H9 (cell line): Measurements from ENCODE around the gene PTPRJ. TPM values are rescaled to one million over a fixed set of nuclear protein-coding genes. Genes with fewer than 3 reads are reported as not detected.

Experiments
- DNase-seq: peaks from one replicate; pipeline ENCODE4 v3.0.0-alpha.2; 2017
- H2AFZ ChIP-seq: one replicate; pipeline ENCODE4 v1.6.1; 2013; ENCODE audit warnings: mild to moderate bottlenecking, low read length, control low read depth, moderate library complexity
- H2AK5ac ChIP-seq: 2 replicates; pipeline ENCODE4 v1.6.1; 2013; ENCODE audit warnings: low read length, control low read depth, mixed read lengths; ENCODE audit not compliant: insufficient read length
- H2BK120ac ChIP-seq: one replicate; pipeline ENCODE4 v1.6.1; 2013; ENCODE audit warnings: low read depth, mild to moderate bottlenecking, low read length, control low read depth, inconsistent platforms; ENCODE audit not compliant: poor library complexity, severe bottlenecking
- H2BK12ac ChIP-seq: 2 replicates; pipeline ENCODE4 v1.6.1; 2013; ENCODE audit warnings: low read length, control low read depth, mixed read lengths, low read depth; ENCODE audit not compliant: insufficient read length
- H2BK15ac ChIP-seq: 2 replicates; pipeline ENCODE4 v1.6.1; 2013; ENCODE audit warnings: low read depth, low read length, control low read depth
- H2BK20ac ChIP-seq: one replicate; pipeline ENCODE4 v1.6.1; 2013; ENCODE audit warnings: low read depth, mild to moderate bottlenecking, low read length, control low read depth, inconsistent platforms; ENCODE audit not compliant: poor library complexity, severe bottlenecking
- H2BK5ac ChIP-seq: 2 replicates; pipeline ENCODE4 v1.6.1; 2013; ENCODE audit warnings: low read length, control low read depth, mixed read lengths; ENCODE audit not compliant: insufficient read length
- H3K14ac ChIP-seq: 2 replicates; pipeline ENCODE4 v1.6.1; 2013; ENCODE audit warnings: low read length, control low read depth; ENCODE audit not compliant: insufficient read depth
- H3K18ac ChIP-seq: 2 replicates; pipeline ENCODE4 v1.6.1; 2013; ENCODE audit warnings: low read depth, mild to moderate bottlenecking, mixed read lengths, low read length, control low read depth; ENCODE audit not compliant: insufficient read length
- H3K23ac ChIP-seq: 2 replicates; pipeline ENCODE4 v1.6.1; 2013; ENCODE audit warnings: low read length, control low read depth, mixed read lengths, low read depth; ENCODE audit not compliant: insufficient read length
- H3K23me2 ChIP-seq: 2 replicates; pipeline ENCODE4 v1.6.1; 2013; ENCODE audit warnings: low read depth, mild to moderate bottlenecking, mixed read lengths, low read length, control low read depth; ENCODE audit not compliant: insufficient read length, poor library complexity, severe bottlenecking
- H3K27ac ChIP-seq: 2 replicates; pipeline ENCODE4 v1.5.1; 2013; ENCODE audit warnings: low read length, control low read depth, mixed read lengths, low read depth; ENCODE audit not compliant: insufficient read length
- H3K27me3 ChIP-seq: 2 replicates; pipeline ENCODE4 v1.6.1; 2013; ENCODE audit warnings: low read length, control low read depth, inconsistent platforms; ENCODE audit not compliant: insufficient read depth
- H3K4ac ChIP-seq: 2 replicates; pipeline ENCODE4 v1.6.1; 2013; ENCODE audit warnings: low read depth, mild to moderate bottlenecking, control low read depth, inconsistent platforms, low read length, moderate library complexity
- H3K4me1 ChIP-seq: 2 replicates; pipeline ENCODE4 v1.6.1; 2013; ENCODE audit warnings: low read length, control low read depth, inconsistent platforms; ENCODE audit not compliant: insufficient read depth
- H3K4me2 ChIP-seq: 2 replicates; pipeline ENCODE4 v1.6.1; 2013; ENCODE audit warnings: low read length, control low read depth, mixed read lengths; ENCODE audit not compliant: insufficient read length, insufficient read depth
- H3K56ac ChIP-seq: 2 replicates; pipeline ENCODE4 v1.6.1; 2013; ENCODE audit warnings: low read depth, mild to moderate bottlenecking, mixed read lengths, low read length, control low read depth; ENCODE audit not compliant: insufficient read length
- H3K79me1 ChIP-seq: 2 replicates; pipeline ENCODE4 v1.6.1; 2013; ENCODE audit warnings: low read depth, mild to moderate bottlenecking, moderate library complexity, low read length, control low read depth, inconsistent platforms; ENCODE audit not compliant: insufficient read depth, poor library complexity, severe bottlenecking
- H3K79me2 ChIP-seq: 2 replicates; pipeline ENCODE4 v1.6.1; 2013; ENCODE audit warnings: low read length, control low read depth, inconsistent platforms; ENCODE audit not compliant: insufficient read depth
- H3K9ac ChIP-seq: 2 replicates; pipeline ENCODE4 v1.6.1; 2013; ENCODE audit warnings: low read length, control low read depth, mixed read lengths; ENCODE audit not compliant: insufficient read length; ENCODE audit errors: extremely low read depth
- H3K9me3 ChIP-seq: one replicate; pipeline ENCODE4 v1.6.1; 2013; ENCODE audit warnings: low read depth, low read length, inconsistent platforms; ENCODE audit not compliant: control insufficient read depth
- H3T11ph ChIP-seq: one replicate; pipeline ENCODE4 v1.6.1; 2013; ENCODE audit warnings: mild to moderate bottlenecking, low read length, control low read depth, inconsistent platforms
- H4K20me1 ChIP-seq: one replicate; pipeline ENCODE4 v1.6.1; 2013; ENCODE audit not compliant: control insufficient read depth, insufficient read length, insufficient read depth
- H4K5ac ChIP-seq: 2 replicates; pipeline ENCODE4 v1.6.1; 2013; ENCODE audit warnings: low read depth, mild to moderate bottlenecking, mixed read lengths, low read length, control low read depth; ENCODE audit not compliant: insufficient read length
- H4K8ac ChIP-seq: replicated peaks from 2 replicates; pipeline ENCODE4 v1.6.1; 2013; ENCODE audit warnings: low read length, control low read depth, mixed read lengths, low read depth; ENCODE audit not compliant: insufficient read length
- H4K91ac ChIP-seq: 2 replicates; pipeline ENCODE4 v1.6.1; 2013; ENCODE audit warnings: low read depth, mild to moderate bottlenecking, moderate library complexity, mixed read lengths, low read length, control low read depth; ENCODE audit not compliant: insufficient read length
- H3K27ac Mint-ChIP-seq, 3 experiments: 2 replicates in 2 of 3; 3 replicates in 1 of 3; pipeline ENCODE4 v1.8.0; 2020 to 2021; ENCODE audit warnings: mixed read lengths in 3 of 3, mild to moderate bottlenecking in 1 of 3, moderate library complexity in 1 of 3
- H3K27me3 Mint-ChIP-seq: 2 replicates; pipeline ENCODE4 v1.8.0; 2021; ENCODE audit warnings: low read depth, mild to moderate bottlenecking, moderate library complexity, mixed read lengths
- H3K36me3 Mint-ChIP-seq, 3 experiments: 2 replicates in 2 of 3; 3 replicates in 1 of 3; pipeline ENCODE4 v1.8.0; 2020 to 2021; ENCODE audit warnings: low read depth in 3 of 3, mixed read lengths in 3 of 3; ENCODE audit not compliant: insufficient read depth in 1 of 3
- H3K4me1 Mint-ChIP-seq, 2 experiments: 2 replicates each; pipeline ENCODE4 v1.8.0; 2020; ENCODE audit warnings: mixed read lengths in 2 of 2
- H3K4me3 Mint-ChIP-seq, 2 experiments: 2 replicates in 1 of 2; 3 replicates in 1 of 2; pipeline ENCODE4 v1.8.0; 2020 to 2021; ENCODE audit warnings: mild to moderate bottlenecking in 2 of 2, mixed read lengths in 2 of 2, moderate library complexity in 1 of 2
- H3K9me3 Mint-ChIP-seq, 2 experiments: 2 replicates in 1 of 2; 3 replicates in 1 of 2; pipeline ENCODE4 v1.8.0; 2020; ENCODE audit warnings: mild to moderate bottlenecking in 2 of 2, mixed read lengths in 2 of 2, moderate library complexity in 1 of 2
- WGBS: extraction: QIAGEN DNeasy Blood & Tissue Kit; methylation state at CpG from one replicate; pipeline ENCODE4 v1.1.7; 2013; ENCODE audit warnings: missing lambda C conversion rate, low lambda C conversion rate, mixed read lengths; ENCODE audit not compliant: insufficient read length; ENCODE audit errors: extremely low coverage; 5-methylcytosine and 5-hydroxymethylcytosine counted together
- total RNA-seq: library from RNA; stranded (reverse); gene quantifications from 2 replicates; pipeline ENCODE4 v1.2.1, GENCODE V29; 2021
- TF ChIP-seq, protein P1 (sequence below): fragments of 200-600 bp; sonication (generic); conservative IDR thresholded peaks from 3 replicates; pipeline ENCODE4 v1.8.0; 2021; ENCODE audit warnings: antibody characterized with exemption, mild to moderate bottlenecking

The PTPRJ gene
- total RNA-seq, 1 experiment from 2014 or later = 10.6 TPM

DNA sequence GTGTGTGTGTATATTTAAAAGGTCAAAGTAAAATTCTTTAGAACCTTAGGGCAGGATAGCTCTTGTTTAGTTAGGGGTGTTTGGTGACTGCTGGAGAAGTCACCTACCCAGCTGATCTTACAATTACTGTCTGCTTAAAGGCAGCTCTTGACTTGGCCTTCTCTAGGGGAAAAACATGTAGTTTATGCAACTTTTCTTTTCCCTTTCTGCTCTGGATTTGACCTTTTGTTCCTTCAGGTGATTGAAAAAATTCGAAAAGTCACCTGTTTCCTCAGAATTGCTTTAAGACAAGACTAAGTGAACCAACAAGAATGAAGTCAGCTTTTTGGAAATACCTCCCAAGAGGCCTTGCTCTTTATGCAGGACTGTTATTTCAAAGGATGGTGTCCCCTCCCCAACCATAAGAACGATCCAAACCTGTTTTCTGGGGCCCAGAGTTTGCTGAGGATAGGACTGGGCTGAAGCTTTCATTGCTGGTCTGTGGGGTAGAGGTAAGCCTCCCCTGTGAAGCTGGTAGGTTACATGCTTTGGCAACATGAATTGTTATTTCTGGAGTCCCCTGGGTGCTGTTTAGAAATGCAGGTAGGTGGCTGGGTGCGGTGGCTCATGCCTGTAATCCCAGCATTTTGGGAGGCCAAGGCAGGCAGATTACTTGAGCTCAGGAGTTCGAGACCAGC, 111.2 kb downstream of the PTPRJ start:
- Mint-ChIP-seq H3K27me3 (no peaks in the 10 kb centered on the region), H3K4me1 (peaks cover 35 to 40% of the 10 kb centered on the region in 2 experiments), H3K4me3 (no peak overlapping the region), H3K9me3 (no peaks in the 10 kb centered on the region), H3K27ac (peak overlapping the region in 1 of 3 experiments; percentile 82; a peak in 1 of 7 replicates), H3K36me3 (no peaks in the 10 kb centered on the region; a peak in 1 of 7 replicates)
- H3K79me2 ChIP-seq = no peaks in the 10 kb centered on the region
- no peak overlapping the region for H2AFZ ChIP-seq
- no peak overlapping the region for H2AK5ac ChIP-seq
- no peak overlapping the region for H2BK12ac ChIP-seq
- no peak overlapping the region for H4K91ac ChIP-seq
- no peaks in the 10 kb centered on the region for H3K27me3 ChIP-seq
- H3K9ac ChIP-seq = no peak overlapping the region
- H2BK15ac ChIP-seq = no peak overlapping the region
- no peak overlapping the region for H3K4ac ChIP-seq
- no peak overlapping the region for H3K14ac ChIP-seq
- no peak for DNase-seq
- H3K23me2 ChIP-seq = no peaks in the 10 kb centered on the region
- H3K79me1 ChIP-seq = no peaks in the 10 kb centered on the region
- no peak overlapping the region for H3K56ac ChIP-seq
- H3K9me3 ChIP-seq = no peaks in the 10 kb centered on the region
- H3K23ac ChIP-seq = no peak overlapping the region
- H3K27ac ChIP-seq = no peak overlapping the region
- no peak overlapping the region for H3K18ac ChIP-seq
- no peak overlapping the region for H2BK5ac ChIP-seq
- WGBS = no CpG with 5 or more reads among the region's 4 CpGs
- H3T11ph ChIP-seq = no peak overlapping the region
- H2BK120ac ChIP-seq = no peak overlapping the region
- TF ChIP-seq, protein P1, sequence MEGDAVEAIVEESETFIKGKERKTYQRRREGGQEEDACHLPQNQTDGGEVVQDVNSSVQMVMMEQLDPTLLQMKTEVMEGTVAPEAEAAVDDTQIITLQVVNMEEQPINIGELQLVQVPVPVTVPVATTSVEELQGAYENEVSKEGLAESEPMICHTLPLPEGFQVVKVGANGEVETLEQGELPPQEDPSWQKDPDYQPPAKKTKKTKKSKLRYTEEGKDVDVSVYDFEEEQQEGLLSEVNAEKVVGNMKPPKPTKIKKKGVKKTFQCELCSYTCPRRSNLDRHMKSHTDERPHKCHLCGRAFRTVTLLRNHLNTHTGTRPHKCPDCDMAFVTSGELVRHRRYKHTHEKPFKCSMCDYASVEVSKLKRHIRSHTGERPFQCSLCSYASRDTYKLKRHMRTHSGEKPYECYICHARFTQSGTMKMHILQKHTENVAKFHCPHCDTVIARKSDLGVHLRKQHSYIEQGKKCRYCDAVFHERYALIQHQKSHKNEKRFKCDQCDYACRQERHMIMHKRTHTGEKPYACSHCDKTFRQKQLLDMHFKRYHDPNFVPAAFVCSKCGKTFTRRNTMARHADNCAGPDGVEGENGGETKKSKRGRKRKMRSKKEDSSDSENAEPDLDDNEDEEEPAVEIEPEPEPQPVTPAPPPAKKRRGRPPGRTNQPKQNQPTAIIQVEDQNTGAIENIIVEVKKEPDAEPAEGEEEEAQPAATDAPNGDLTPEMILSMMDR = no peak
- no peak overlapping the region for H3K4me2 ChIP-seq
- H3K4me1 ChIP-seq = peaks cover 8% of the 10 kb centered on the region; the same call in 1 of the 2 replicates
- no peaks in the 10 kb centered on the region for H4K20me1 ChIP-seq
- no peak overlapping the region for H4K8ac ChIP-seq
- no peak overlapping the region for H2BK20ac ChIP-seq
- H4K5ac ChIP-seq = no peak overlapping the region
